B cell (primary cell): Measurements from ENCODE around the gene UCK1. TPM values are rescaled to one million over a fixed set of nuclear protein-coding genes. Genes with fewer than 3 reads are reported as not detected.

Experiments
- ATAC-seq: fragments of 200-7000 bp; cut with Tn5 transposase; one replicate; pipeline ENCODE4 v1.10.0; 2021; ENCODE audit warnings: low read depth, mild to moderate bottlenecking, moderate number of reproducible peaks, moderate library complexity
- CTCF ChIA-PET: fragments of 350-600 bp; sonication (Branson Sonifier 250); formaldehyde crosslinking; loops from one replicate; lab custom pipeline; 2021; ENCODE audit warnings: antibody characterized with exemption, inconsistent platforms; lab: Charles Lee
- POLR2A ChIA-PET: fragments of 350-600 bp; sonication (Branson Sonifier 250); formaldehyde crosslinking; loops from one replicate; lab custom pipeline; 2021; ENCODE audit warnings: antibody characterized with exemption; lab: Charles Lee
- DNase-seq: peaks from one replicate; pipeline ENCODE4 v3.0.0; 2013
- H2AFZ ChIP-seq: 2 replicates; pipeline ENCODE4 v1.6.1; 2012; ENCODE audit warnings: mild to moderate bottlenecking, low read depth, low read length; ENCODE audit not compliant: insufficient read depth, poor library complexity, severe bottlenecking
- H3K27ac ChIP-seq, 2 donors: 1 replicate in 1 of 2; 2 replicates in 1 of 2; pipeline ENCODE4 v1.5.1; 2012 to 2013; ENCODE audit warnings: low read length in 2 of 2, mild to moderate bottlenecking in 2 of 2, moderate library complexity in 1 of 2
- H3K27me3 ChIP-seq, 4 experiments: fragments of 200-600 bp in 1 of 4; sonication (generic) in 1 of 4; replicated peaks in 1 of 4; 1 replicate in 2 of 4; 2 replicates in 2 of 4; pipeline versions ENCODE4 v1.6.1 to v1.7.0; 2013 to 2016; ENCODE audit warnings: low read length in 3 of 4, mild to moderate bottlenecking in 2 of 4, mixed read lengths in 1 of 4, moderate library complexity in 1 of 4; ENCODE audit not compliant: insufficient read depth in 4 of 4, control insufficient read depth in 3 of 4; ENCODE audit errors: control extremely low read depth in 1 of 4
- H3K36me3 ChIP-seq, 2 experiments: replicated peaks in 1 of 2; 1 replicate in 1 of 2; 2 replicates in 1 of 2; pipeline versions ENCODE4 v1.6.1 to v1.7.1; 2013; ENCODE audit warnings: low read length in 1 of 2; ENCODE audit not compliant: insufficient read depth in 2 of 2, control insufficient read depth in 1 of 2; ENCODE audit errors: control extremely low read depth in 1 of 2, extremely low read depth in 1 of 2
- H3K4me1 ChIP-seq, 2 donors: fragments of 200-600 bp in 1 of 2; sonication (generic) in 1 of 2; 1 replicate in 1 of 2; 2 replicates in 1 of 2; pipeline versions ENCODE4 v1.5.1 to v1.6.1; 2013 to 2017; ENCODE audit warnings: low read length in 2 of 2; ENCODE audit not compliant: control insufficient read depth in 2 of 2, insufficient read depth in 2 of 2
- H3K4me2 ChIP-seq: replicated peaks from 2 replicates; pipeline ENCODE3; 2012; ENCODE audit warnings: mild to moderate bottlenecking, low read depth, low read length; ENCODE audit not compliant: poor library complexity, severe bottlenecking
- H3K4me3 ChIP-seq, 5 experiments: fragments of 200-600 bp in 1 of 5; sonication (generic) in 1 of 5; 1 replicate in 3 of 5; 2 replicates in 2 of 5; pipeline versions ENCODE4 v1.5.1 to v1.7.0; 2011 to 2016; ENCODE audit warnings: low read length in 4 of 5, mild to moderate bottlenecking in 4 of 5, low read depth in 2 of 5, control low read depth in 1 of 5, moderate library complexity in 1 of 5; ENCODE audit not compliant: insufficient read depth in 1 of 5; ENCODE audit errors: control extremely low read depth in 1 of 5, extremely low read depth in 1 of 5
- H3K79me2 ChIP-seq: fragments of 200-600 bp; sonication (generic); one replicate; pipeline ENCODE4 v1.6.0; 2016; ENCODE audit warnings: low read length; ENCODE audit not compliant: control insufficient read depth, insufficient read depth
- H3K9ac ChIP-seq: fragments of 200-600 bp; sonication (generic); 2 replicates; pipeline ENCODE4 v1.6.1; 2017; ENCODE audit warnings: mild to moderate bottlenecking, low read length, moderate library complexity
- H3K9me3 ChIP-seq, 3 donors: one replicate each; pipeline versions ENCODE4 v1.6.1 to v1.7.1; 2013; ENCODE audit warnings: low read length in 2 of 3; ENCODE audit not compliant: control insufficient read depth in 2 of 3, insufficient read depth in 1 of 3; ENCODE audit errors: control extremely low read depth in 1 of 3
- H4K20me1 ChIP-seq: 2 replicates; pipeline ENCODE4 v1.6.0; 2012; ENCODE audit warnings: mild to moderate bottlenecking, low read length; ENCODE audit not compliant: insufficient read depth, control insufficient read depth, poor library complexity, severe bottlenecking
- H3K27ac Mint-ChIP-seq: one replicate; pipeline ENCODE4 v1.8.0; 2021; ENCODE audit warnings: mixed read lengths
- H3K27me3 Mint-ChIP-seq: one replicate; pipeline ENCODE4 v1.8.0; 2021; ENCODE audit warnings: mixed read lengths
- H3K4me1 Mint-ChIP-seq: one replicate; pipeline ENCODE4 v1.8.0; 2021; ENCODE audit warnings: mixed read lengths
- H3K4me3 Mint-ChIP-seq: one replicate; pipeline ENCODE4 v1.8.0; 2021; ENCODE audit warnings: mixed read lengths
- H3K9me3 Mint-ChIP-seq: one replicate; pipeline ENCODE4 v1.8.0; 2022; ENCODE audit warnings: mixed read lengths; ENCODE audit not compliant: insufficient read depth
- EZH2 ChIP-seq: IDR thresholded peaks from 2 replicates; pipeline ENCODE4 v1.6.1; 2012; ENCODE audit warnings: borderline replicate concordance, low read depth, mild to moderate bottlenecking, moderate library complexity, low read length; ENCODE audit not compliant: insufficient read depth, poor library complexity, severe bottlenecking
- whole genome bisulfite sequencing: methylation state at CpG from one replicate; pipeline ENCODE4 v1.1.5; 2013; ENCODE audit warnings: missing lambda C conversion rate; ENCODE audit not compliant: insufficient coverage; 5-methylcytosine and 5-hydroxymethylcytosine counted together
- intact Hi-C: fragments of 100-400 bp; cut with micrococcal nuclease; formaldehyde crosslinking; loops from one replicate; pipeline ENCODE4 v1.10.0; 2022
- polyA plus RNA-seq: library from polyadenylated mRNA; depleted of rRNA; stranded (reverse); fragments of >200 nt; gene quantifications from 2 replicates; pipeline ENCODE4 v1.2.3, GENCODE V29; 2012
- total RNA-seq, 2 donors: library from RNA; stranded (reverse); fragments of 120-200 nt in 1 of 2; gene quantifications; 1 replicate in 1 of 2; 2 replicates in 1 of 2; pipeline versions ENCODE4 v1.2.3 to v1.2.4, GENCODE V29; 2013 to 2022
- TF ChIP-seq, protein P1 (sequence below): fragments of 200-600 bp; IDR thresholded peaks from one replicate; pipeline ENCODE4 v1.8.0; 2022; ENCODE audit warnings: antibody characterized with exemption, mild to moderate bottlenecking

Gene UCK1
- total and polyA plus RNA-seq, 2 donors (not counting 1 experiment from before 2014, with no cell fraction given): 25.3 to 39.3 TPM

DNA sequence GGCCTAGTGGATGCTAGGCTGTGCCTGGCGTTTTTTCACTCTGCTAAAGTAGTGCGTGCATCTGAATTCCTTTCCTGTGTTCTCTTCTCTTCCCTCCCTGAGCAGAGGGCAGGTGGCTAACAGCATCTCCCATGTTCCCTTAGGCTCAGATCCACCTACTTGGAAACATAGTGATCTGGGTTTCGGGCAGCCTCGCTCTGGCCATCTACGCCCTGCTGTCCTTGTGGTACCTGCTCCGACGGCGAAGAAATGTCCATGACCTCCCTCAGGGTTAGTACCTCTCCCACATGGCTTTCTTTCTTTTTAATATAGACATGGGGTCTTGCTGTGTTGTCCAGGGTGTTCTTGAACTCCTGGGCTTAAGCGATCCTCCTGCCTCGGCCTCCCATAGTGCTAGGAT is 9.9 kb downstream of the UCK1 start:
- no peak overlapping the region for H2AFZ ChIP-seq
- intact Hi-C loops: no loop called here
- peaks cover 0 to 79% of the 10 kb centered on the region in 2 experiments for H3K36me3 ChIP-seq
- H3K4me3 ChIP-seq: no peak overlapping the region
- no peak overlapping the region for H3K4me3 Mint-ChIP-seq
- TF ChIP-seq EZH2: no peak
- TF ChIP-seq, protein P1, sequence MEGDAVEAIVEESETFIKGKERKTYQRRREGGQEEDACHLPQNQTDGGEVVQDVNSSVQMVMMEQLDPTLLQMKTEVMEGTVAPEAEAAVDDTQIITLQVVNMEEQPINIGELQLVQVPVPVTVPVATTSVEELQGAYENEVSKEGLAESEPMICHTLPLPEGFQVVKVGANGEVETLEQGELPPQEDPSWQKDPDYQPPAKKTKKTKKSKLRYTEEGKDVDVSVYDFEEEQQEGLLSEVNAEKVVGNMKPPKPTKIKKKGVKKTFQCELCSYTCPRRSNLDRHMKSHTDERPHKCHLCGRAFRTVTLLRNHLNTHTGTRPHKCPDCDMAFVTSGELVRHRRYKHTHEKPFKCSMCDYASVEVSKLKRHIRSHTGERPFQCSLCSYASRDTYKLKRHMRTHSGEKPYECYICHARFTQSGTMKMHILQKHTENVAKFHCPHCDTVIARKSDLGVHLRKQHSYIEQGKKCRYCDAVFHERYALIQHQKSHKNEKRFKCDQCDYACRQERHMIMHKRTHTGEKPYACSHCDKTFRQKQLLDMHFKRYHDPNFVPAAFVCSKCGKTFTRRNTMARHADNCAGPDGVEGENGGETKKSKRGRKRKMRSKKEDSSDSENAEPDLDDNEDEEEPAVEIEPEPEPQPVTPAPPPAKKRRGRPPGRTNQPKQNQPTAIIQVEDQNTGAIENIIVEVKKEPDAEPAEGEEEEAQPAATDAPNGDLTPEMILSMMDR: no peak
- ATAC-seq: no peak
- H3K9me3 Mint-ChIP-seq: no peaks in the 10 kb centered on the region
- H3K27me3 ChIP-seq: no peaks in the 10 kb centered on the region
- no peaks in the 10 kb centered on the region for H3K79me2 ChIP-seq
- ChIA-PET POLR2A (no interaction called here), CTCF (no interaction called here)
- H3K27ac Mint-ChIP-seq: no peak overlapping the region
- H3K9ac ChIP-seq: no peak overlapping the region
- no peak for DNase-seq
- H3K4me2 ChIP-seq: no peak overlapping the region
- H3K9me3 ChIP-seq: peaks cover 0 to 6% (median 3%) of the 10 kb centered on the region in 3 donors
- H4K20me1 ChIP-seq: no peaks in the 10 kb centered on the region
- WGBS: 97% methylated on average over 5 of the region's 10 CpGs
- no peaks in the 10 kb centered on the region for H3K4me1 Mint-ChIP-seq
- no peaks in the 10 kb centered on the region for H3K27me3 Mint-ChIP-seq
- no peak overlapping the region for H3K27ac ChIP-seq
- H3K4me1 ChIP-seq: no peaks in the 10 kb centered on the region

DNA sequence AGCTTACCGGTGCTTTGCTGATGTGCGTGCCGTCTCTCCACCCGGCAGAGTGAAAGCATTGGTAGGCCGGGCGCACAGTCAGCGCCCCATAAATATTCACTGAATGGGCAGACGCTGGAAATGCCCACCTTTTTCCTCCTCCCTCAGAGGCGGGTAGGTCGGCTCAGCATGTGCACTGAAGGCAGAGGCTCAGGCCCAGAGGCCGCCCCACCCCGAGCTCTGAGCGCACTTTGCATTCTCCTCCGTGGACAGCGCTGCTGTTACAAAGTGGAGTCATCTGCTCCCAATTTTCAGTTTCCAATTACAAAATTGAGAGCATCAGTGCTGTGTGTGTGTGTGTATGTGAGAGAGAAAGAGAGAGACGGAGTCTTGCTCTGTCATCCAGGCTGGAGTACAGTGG is 10.6 kb downstream of the UCK1 start:
- peaks cover 0 to 13% (median 4%) of the 10 kb centered on the region in 3 donors for H3K9me3 ChIP-seq
- H3K79me2 ChIP-seq: no peaks in the 10 kb centered on the region
- ChIA-PET CTCF (no interaction called here), POLR2A (no interaction called here)
- no peaks in the 10 kb centered on the region for H3K9me3 Mint-ChIP-seq
- H3K27me3 Mint-ChIP-seq: no peaks in the 10 kb centered on the region
- H3K4me1 Mint-ChIP-seq: no peaks in the 10 kb centered on the region
- intact Hi-C loops: no loop called here
- no peak overlapping the region for H3K27ac Mint-ChIP-seq
- no peak overlapping the region for H3K4me3 ChIP-seq
- H3K4me3 Mint-ChIP-seq: no peak overlapping the region
- WGBS: 89% methylated on average over 12 of the region's 16 CpGs
- H4K20me1 ChIP-seq: no peaks in the 10 kb centered on the region
- ATAC-seq (no peak), DNase-seq (no peak)
- no peaks in the 10 kb centered on the region for H3K4me1 ChIP-seq
- H3K36me3 ChIP-seq: peaks cover 0 to 76% of the 10 kb centered on the region in 2 experiments
- H3K27ac ChIP-seq: no peak overlapping the region
- no peak overlapping the region for H2AFZ ChIP-seq
- H3K4me2 ChIP-seq: no peak overlapping the region
- no peak overlapping the region for H3K9ac ChIP-seq
- TF ChIP-seq EZH2: no peak
- TF ChIP-seq, protein P1: no peak
- H3K27me3 ChIP-seq: no peaks in the 10 kb centered on the region
